HepG2 (cell line): ENCODE measurements around the gene SPACA9. TPM values are rescaled to one million over a fixed set of nuclear protein-coding genes. Genes with fewer than 3 reads are reported as not detected.

Experiments
- HNRNPH1 ChIP-seq: fragments of 200-400 bp; formaldehyde crosslinking; optimal IDR thresholded peaks from 2 replicates; pipeline ENCODE3; 2017; ENCODE audit warnings: mild to moderate bottlenecking, low read depth, low read length
- JUND ChIP-seq: sonication (generic); formaldehyde crosslinking; IDR thresholded peaks from 2 replicates; pipeline ENCODE4 v1.8.0; 2022; ENCODE audit warnings: mild to moderate bottlenecking, missing genetic modification reagents
- MLXIP ChIP-seq: sonication (generic); formaldehyde crosslinking; IDR thresholded peaks from 2 replicates; pipeline ENCODE4 v1.9.0; 2021; ENCODE audit warnings: missing genetic modification reagents, borderline replicate concordance
- PHF8 ChIP-seq: sonication (generic); formaldehyde crosslinking; IDR thresholded peaks from 2 replicates; pipeline ENCODE4 v1.5.0; 2020; ENCODE audit warnings: missing genetic modification reagents
- RCOR2 ChIP-seq: IDR thresholded peaks from 2 replicates; pipeline ENCODE4 v1.6.1; 2016; ENCODE audit warnings: missing biosample characterization, missing genetic modification reagents
- RFX3 ChIP-seq: IDR thresholded peaks from 2 replicates; pipeline ENCODE4 v1.6.1; 2016; ENCODE audit warnings: missing biosample characterization, missing genetic modification reagents
- SKI ChIP-seq: fragments of 450-650 bp; IDR thresholded peaks from one replicate; pipeline ENCODE4 v1.6.1; 2018; ENCODE audit warnings: mild to moderate bottlenecking; ENCODE audit not compliant: partially characterized antibody
- SP5 ChIP-seq: IDR thresholded peaks from 2 replicates; pipeline ENCODE4 v1.6.1; 2016; ENCODE audit warnings: low read depth, borderline replicate concordance
- TCF12 ChIP-seq, 2 experiments: fragments of 450-650 bp in 1 of 2; sonication (generic) in 1 of 2; formaldehyde crosslinking in 1 of 2; IDR thresholded peaks; 2 replicates each; pipeline versions ENCODE4 v1.6.1 to v1.8.0; 2017 to 2022; ENCODE audit warnings: antibody characterized with exemption in 1 of 2, mild to moderate bottlenecking in 1 of 2, missing genetic modification reagents in 1 of 2, moderate library complexity in 1 of 2
- TEAD2 ChIP-seq: sonication (generic); formaldehyde crosslinking; IDR thresholded peaks from 2 replicates; pipeline ENCODE4 v1.9.0; 2021; ENCODE audit warnings: missing genetic modification reagents
- ZNF263 ChIP-seq: sonication (generic); formaldehyde crosslinking; IDR thresholded peaks from 2 replicates; pipeline ENCODE4 v1.4.0; 2020; ENCODE audit warnings: missing genetic modification reagents
- ZNF33A ChIP-seq: sonication (generic); formaldehyde crosslinking; IDR thresholded peaks from 2 replicates; pipeline ENCODE4 v1.5.1; 2020; ENCODE audit warnings: missing genetic modification reagents, mild to moderate bottlenecking, moderate library complexity, borderline replicate concordance
- ZNF547 ChIP-seq: sonication (generic); formaldehyde crosslinking; IDR thresholded peaks from 2 replicates; pipeline ENCODE4 v1.5.1; 2020; ENCODE audit warnings: mild to moderate bottlenecking, missing genetic modification reagents
- polyA plus RNA-seq, 8 experiments: library from polyadenylated mRNA; depleted of rRNA in 3 of 8; stranded (reverse) in 7 of 8; unstranded in 1 of 8; fragments of >200 nt; fragmentation: Illumina TruSeq in 4 of 8; extraction: Trizol in 4 of 8; gene quantifications; 2 replicates each; pipeline versions ENCODE4 v1.2.1 to v1.2.3, GENCODE V29; 2011 to 2016; ENCODE audit warnings: low read depth in 4 of 8, missing spikeins in 1 of 8, mixed read lengths in 1 of 8; ENCODE audit not compliant: insufficient read depth in 1 of 8
- total RNA-seq, 5 experiments: library from RNA; depleted of rRNA; stranded (reverse); fragments of >200 nt; fragmentation: Illumina TruSeq; extraction: Trizol; gene quantifications; 2 replicates each; pipeline ENCODE4 v1.2.3, GENCODE V29; 2016; ENCODE audit warnings: low read depth in 1 of 5
- TF ChIP-seq, protein P1 (sequence below): sonication (generic); formaldehyde crosslinking; IDR thresholded peaks from 2 replicates; pipeline ENCODE4 v1.9.0; 2022; ENCODE audit warnings: missing genetic modification reagents, mild to moderate bottlenecking, borderline replicate concordance
- TF ChIP-seq, protein P2 (sequence below): sonication (generic); formaldehyde crosslinking; conservative IDR thresholded peaks from 2 replicates; pipeline ENCODE4 v1.4.0; 2020; ENCODE audit warnings: missing genetic modification reagents
- TF ChIP-seq, protein P3 (sequence below): sonication (generic); formaldehyde crosslinking; IDR thresholded peaks from 2 replicates; pipeline ENCODE4 v1.4.0; 2020; ENCODE audit warnings: missing genetic modification reagents
- TF ChIP-seq, protein P4 (sequence below): sonication (generic); formaldehyde crosslinking; IDR thresholded peaks from 2 replicates; pipeline ENCODE4 v1.5.0; 2020; ENCODE audit warnings: missing genetic modification reagents

The SPACA9 gene
- total and polyA plus RNA-seq, 2 of the 13 experiments (the other 11 are each of a cell fraction or from before 2014, with no cell fraction given) = 0.15 to 0.38 TPM

GRCh38 chr9:132877824-132878694 lies 639 bp upstream of the SPACA9 start, which contains the start of gene AK8 (continued):
- TF ChIP-seq, protein P1, sequence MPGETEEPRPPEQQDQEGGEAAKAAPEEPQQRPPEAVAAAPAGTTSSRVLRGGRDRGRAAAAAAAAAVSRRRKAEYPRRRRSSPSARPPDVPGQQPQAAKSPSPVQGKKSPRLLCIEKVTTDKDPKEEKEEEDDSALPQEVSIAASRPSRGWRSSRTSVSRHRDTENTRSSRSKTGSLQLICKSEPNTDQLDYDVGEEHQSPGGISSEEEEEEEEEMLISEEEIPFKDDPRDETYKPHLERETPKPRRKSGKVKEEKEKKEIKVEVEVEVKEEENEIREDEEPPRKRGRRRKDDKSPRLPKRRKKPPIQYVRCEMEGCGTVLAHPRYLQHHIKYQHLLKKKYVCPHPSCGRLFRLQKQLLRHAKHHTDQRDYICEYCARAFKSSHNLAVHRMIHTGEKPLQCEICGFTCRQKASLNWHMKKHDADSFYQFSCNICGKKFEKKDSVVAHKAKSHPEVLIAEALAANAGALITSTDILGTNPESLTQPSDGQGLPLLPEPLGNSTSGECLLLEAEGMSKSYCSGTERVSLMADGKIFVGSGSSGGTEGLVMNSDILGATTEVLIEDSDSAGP = peak; percentile 82; the same call in 1 of the 2 replicates
- TF ChIP-seq, protein P2, sequence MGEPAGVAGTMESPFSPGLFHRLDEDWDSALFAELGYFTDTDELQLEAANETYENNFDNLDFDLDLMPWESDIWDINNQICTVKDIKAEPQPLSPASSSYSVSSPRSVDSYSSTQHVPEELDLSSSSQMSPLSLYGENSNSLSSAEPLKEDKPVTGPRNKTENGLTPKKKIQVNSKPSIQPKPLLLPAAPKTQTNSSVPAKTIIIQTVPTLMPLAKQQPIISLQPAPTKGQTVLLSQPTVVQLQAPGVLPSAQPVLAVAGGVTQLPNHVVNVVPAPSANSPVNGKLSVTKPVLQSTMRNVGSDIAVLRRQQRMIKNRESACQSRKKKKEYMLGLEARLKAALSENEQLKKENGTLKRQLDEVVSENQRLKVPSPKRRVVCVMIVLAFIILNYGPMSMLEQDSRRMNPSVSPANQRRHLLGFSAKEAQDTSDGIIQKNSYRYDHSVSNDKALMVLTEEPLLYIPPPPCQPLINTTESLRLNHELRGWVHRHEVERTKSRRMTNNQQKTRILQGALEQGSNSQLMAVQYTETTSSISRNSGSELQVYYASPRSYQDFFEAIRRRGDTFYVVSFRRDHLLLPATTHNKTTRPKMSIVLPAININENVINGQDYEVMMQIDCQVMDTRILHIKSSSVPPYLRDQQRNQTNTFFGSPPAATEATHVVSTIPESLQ (CRISPR knock-in tag) = no peak
- 0 out of 2 replicates have a peak, but pooled peaks have one; percentile 36 for TF ChIP-seq MLXIP (CRISPR knock-in tag)
- TF ChIP-seq SKI = peak; percentile 57
- no peak for TF ChIP-seq ZNF263 (CRISPR knock-in tag)
- TF ChIP-seq, protein P3, sequence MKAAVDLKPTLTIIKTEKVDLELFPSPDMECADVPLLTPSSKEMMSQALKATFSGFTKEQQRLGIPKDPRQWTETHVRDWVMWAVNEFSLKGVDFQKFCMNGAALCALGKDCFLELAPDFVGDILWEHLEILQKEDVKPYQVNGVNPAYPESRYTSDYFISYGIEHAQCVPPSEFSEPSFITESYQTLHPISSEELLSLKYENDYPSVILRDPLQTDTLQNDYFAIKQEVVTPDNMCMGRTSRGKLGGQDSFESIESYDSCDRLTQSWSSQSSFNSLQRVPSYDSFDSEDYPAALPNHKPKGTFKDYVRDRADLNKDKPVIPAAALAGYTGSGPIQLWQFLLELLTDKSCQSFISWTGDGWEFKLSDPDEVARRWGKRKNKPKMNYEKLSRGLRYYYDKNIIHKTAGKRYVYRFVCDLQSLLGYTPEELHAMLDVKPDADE (CRISPR knock-in tag) = no peak
- TF ChIP-seq TCF12 (IDR thresholded peaks at IDR 0.05) = no peak
- TF ChIP-seq TCF12 (CRISPR knock-in tag; IDR thresholded peaks at IDR 0.05) = peak; percentile 55; the same call in 1 of the 2 replicates
- TF ChIP-seq JUND (CRISPR knock-in tag) = no peak
- TF ChIP-seq SP5 = peak; percentile 62; the same call in 1 of the 2 replicates
- peak; percentile 55; the same call in 1 of the 2 replicates for TF ChIP-seq RCOR2 (CRISPR knock-in tag)
- TF ChIP-seq ZNF547 = peak; percentile 77; the same call in 1 of the 2 replicates
- TF ChIP-seq, protein P4, sequence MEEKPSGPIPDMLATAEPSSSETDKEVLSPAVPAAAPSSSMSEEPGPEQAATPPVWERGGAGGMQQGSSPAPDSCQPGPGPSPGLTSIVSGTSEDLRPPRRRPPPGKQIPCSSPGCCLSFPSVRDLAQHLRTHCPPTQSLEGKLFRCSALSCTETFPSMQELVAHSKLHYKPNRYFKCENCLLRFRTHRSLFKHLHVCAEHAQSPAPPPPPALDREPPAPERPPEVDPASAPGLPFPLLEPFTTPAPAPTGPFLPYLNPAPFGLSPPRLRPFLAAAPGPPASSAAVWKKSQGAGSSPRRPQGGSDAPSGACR (CRISPR knock-in tag) = no peak
- no peak for TF ChIP-seq HNRNPH1
- TF ChIP-seq RFX3 (CRISPR knock-in tag) = peak; percentile 88
- peak; percentile 83 for TF ChIP-seq PHF8 (CRISPR knock-in tag)
- TF ChIP-seq ZNF33A (CRISPR knock-in tag) = no peak
- TF ChIP-seq TEAD2 (CRISPR knock-in tag) = no peak
